Iris pigment epithelial cell (primary cell): ENCODE measurements around the gene UPK3A.
"Not testable (repeated sequence)": the region's sequence is repeated elsewhere in the genome, so short reads cannot be mapped to it uniquely, and the experiment has no call there.

ENCODE experiments used
- DNase-seq: peaks from one replicate; pipeline ENCODE4 v3.0.0-alpha.2; 2011; ENCODE audit warnings: low read depth

UPK3A gene

GRCh38 chr22:45281010-45281409 is 3.7 kb upstream of the UPK3A start:
- no peak for DNase-seq

- DNase-seq: no peak
Measured at GRCh38 chr22:45285263-45286058, 712 bp downstream of the UPK3A start.

- no peak for DNase-seq
Measured at GRCh38 chr22:45286854-45287551, 2.3 kb downstream of the UPK3A start.

GRCh38 chr22:45290410-45290936 is 5.7 kb downstream of the UPK3A start:
- DNase-seq: peak; percentile 84

GRCh38 chr22:45291061-45291930 is 6.5 kb downstream of the UPK3A start:
- no peak for DNase-seq

- DNase-seq: no peak
Measured at GRCh38 chr22:45291931-45292290, 7.2 kb downstream of the UPK3A start.

GRCh38 chr22:45292731-45293442 is 8.1 kb downstream of the UPK3A start:
- DNase-seq: no peak

GRCh38 chr22:45294030-45294429 is 9.3 kb downstream of the UPK3A start:
- no peak for DNase-seq

- not testable (repeated sequence) for DNase-seq
Measured at GRCh38 chr22:45295004-45295403, 10.3 kb downstream of the UPK3A start.

GRCh38 chr22:45295492-45295891 is 10.7 kb downstream of the UPK3A start:
- DNase-seq: no peak

- DNase-seq: no peak
Measured at GRCh38 chr22:45296628-45297297, 12.0 kb downstream of the UPK3A start.

GRCh38 chr22:45298934-45299505 is 14.3 kb downstream of the UPK3A start:
- no peak for DNase-seq

GRCh38 chr22:45302751-45303150 is 18.0 kb downstream of the UPK3A start:
- no peak for DNase-seq

- no peak for DNase-seq
Measured at GRCh38 chr22:45303181-45303580, 18.4 kb downstream of the UPK3A start.

- peak; percentile 27 for DNase-seq
Measured at GRCh38 chr22:45304971-45305370, 20.2 kb downstream of the UPK3A start.

- no peak for DNase-seq
Measured at GRCh38 chr22:45305456-45306075, 20.8 kb downstream of the UPK3A start.

GRCh38 chr22:45306139-45306538 is 21.4 kb downstream of the UPK3A start:
- DNase-seq: no peak

GRCh38 chr22:45308391-45308956 is 23.7 kb downstream of the UPK3A start:
- DNase-seq: no peak

GRCh38 chr22:45308957-45309421 is 24.2 kb downstream of the UPK3A start:
- DNase-seq: no peak
